Stimulated activated CD8-positive, alpha-beta memory T cell treated with anti-CD3 and anti-CD28 coated beads, Interleukin-7, amount 100 ng/mL, for 1 hour (primary cell): ENCODE measurements around the gene CMTM7.
"Not testable (repeated sequence)": the region's sequence is repeated elsewhere in the genome, so short reads cannot be mapped to it uniquely, and the experiment has no call there.

Source experiments
- DNase-seq, 2 donors: peaks; one replicate each; pipeline ENCODE4 v3.0.0-alpha.2; 2020; ENCODE audit warnings: low read depth in 2 of 2

Gene CMTM7

GRCh38 chr3:32436816-32437189 lies 45.1 kb downstream of the CMTM7 start:
- no peak for DNase-seq

DNA sequence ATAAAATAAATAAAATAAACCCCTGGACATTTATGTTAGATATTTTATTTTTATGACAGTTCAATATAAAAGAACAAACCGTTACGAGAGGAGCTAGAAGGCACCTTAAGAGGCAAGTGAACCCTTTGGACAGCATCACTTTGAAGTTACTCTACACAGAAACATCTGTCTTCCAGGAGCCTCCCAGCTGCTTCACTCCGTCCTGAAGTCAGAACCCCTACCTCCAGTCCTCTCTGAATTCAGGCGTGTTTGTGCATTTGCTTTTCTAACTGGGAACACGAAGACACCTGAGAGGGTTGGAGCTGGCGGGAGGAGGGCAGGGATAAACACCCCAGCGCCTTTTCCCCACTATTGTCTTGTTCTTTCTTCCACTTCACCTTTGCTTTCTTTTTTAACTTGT lies 46.2 kb downstream of the CMTM7 start:
- DNase-seq, result no peak

DNA sequence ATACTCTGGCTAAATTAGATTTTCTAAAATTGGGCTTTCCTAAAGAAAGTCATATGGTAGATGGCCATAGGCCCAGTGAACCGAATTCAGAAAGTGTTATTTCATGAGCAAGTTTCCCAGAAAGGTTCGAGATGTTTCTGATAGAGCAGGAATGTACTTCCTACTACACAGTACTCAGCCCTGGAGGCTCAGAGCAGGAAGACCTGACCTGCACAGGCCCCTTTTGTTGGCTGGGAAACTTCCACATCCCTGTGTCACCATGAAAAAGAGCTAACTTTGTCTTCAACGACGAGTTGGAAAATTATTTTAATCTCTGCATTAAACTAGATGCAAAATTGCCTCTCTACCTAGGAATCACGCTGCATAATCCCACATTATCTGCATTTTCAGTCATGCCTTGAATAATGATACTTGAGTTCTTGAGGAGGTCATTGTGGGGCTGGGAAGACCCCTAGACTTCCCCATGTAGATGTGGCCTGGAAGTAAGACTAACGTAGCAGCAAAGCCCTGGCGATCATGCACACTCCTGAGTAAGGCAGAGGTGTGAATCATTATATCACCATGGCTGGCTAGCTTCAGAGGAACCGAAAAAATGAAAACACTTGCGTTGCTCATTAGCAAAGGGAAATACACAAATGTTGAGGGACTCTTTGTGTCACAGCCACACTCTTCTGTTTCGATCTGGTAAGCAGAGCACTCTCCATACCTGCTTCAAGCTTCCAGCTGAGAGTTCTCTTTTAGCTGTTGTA lies 47.1 kb downstream of the CMTM7 start:
- DNase-seq, result no peak

- DNase-seq, result not testable (repeated sequence)
Observed at GRCh38 chr3:32439421-32439820, 47.8 kb downstream of the CMTM7 start.

DNA sequence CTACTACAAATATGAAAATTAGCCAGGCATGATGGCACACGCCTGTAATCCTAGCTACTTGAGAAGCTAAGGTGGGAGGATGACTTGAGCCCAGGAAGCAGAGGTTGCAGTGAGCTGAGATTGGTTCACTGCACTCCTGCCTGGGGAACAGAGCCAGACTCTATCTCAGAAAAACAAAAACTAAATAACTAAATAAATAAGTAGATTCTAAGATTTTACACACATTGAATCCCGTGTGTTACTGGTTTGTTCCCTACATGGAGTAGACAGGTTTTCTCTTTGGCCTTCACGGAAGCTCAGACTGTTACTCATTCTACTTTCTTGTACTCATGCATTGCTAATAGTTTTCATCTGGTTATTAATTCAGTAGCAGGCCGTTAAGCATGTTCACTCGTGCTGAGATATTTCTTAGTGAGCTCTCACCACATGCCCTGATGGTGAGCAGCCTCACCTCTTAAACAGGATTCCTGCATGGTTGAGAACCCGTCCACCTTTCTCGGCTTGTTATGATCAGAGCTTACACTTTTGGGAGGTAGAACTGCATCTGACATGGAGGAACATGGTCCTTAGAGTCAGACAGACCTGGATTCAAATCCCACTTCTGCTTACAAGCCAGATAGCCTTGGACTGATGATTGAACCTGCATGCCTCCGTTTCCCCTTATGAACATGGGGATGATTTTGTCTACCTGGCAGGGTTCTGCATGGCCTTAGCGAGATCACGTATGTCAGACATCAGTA lies 49.1 kb downstream of the CMTM7 start:
- no peak for DNase-seq

DNA sequence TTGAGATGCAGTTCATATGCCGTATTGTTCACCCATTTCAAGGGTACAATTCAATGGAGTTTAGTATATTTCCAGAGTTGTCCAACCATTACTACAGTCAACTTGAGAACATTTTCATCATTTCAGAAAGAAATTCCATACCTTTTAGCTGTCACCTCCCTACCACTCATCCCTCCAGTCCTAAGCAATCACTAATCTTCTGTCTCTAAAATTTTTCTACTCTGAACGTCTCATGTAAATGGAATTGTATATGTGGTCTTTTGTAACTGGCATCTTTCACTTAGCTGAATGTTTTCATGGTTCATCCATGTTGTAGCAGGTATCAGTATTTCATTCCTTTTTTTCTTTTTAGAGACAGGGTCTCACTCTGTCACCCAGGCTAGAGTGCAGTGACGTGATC lies 51.1 kb downstream of the CMTM7 start:
- DNase-seq, result no peak

- DNase-seq, result no peak
Observed at GRCh38 chr3:32443478-32443877, 51.8 kb downstream of the CMTM7 start.

GRCh38 chr3:32447865-32448400 lies 56.3 kb downstream of the CMTM7 start:
- no peak for DNase-seq

GRCh38 chr3:32448686-32449474 lies 57.2 kb downstream of the CMTM7 start:
- no peak for DNase-seq

DNA sequence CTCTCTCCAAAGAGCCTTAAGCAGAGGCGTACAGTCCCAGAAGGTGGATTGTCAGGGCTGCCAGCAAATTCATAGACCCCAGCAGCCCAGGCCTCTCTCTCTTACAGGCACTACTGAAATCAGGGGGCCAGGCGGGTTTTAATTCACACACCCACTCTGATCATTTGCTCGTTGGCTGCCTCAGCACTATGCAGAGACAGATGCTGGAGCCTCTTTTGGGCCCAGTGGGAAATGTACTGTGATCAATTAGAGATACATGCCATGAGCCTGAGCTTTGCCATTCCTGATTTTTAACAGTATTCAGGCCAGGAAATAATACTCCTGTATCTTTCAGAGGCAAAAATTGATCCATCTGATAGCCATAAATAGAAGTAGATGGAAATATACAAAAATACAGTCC lies 58.0 kb downstream of the CMTM7 start:
- DNase-seq, result no peak

GRCh38 chr3:32450426-32450825 lies 58.8 kb downstream of the CMTM7 start:
- DNase-seq, result no peak

- DNase-seq, result no peak
Observed at GRCh38 chr3:32450992-32451659, 59.5 kb downstream of the CMTM7 start.

DNA sequence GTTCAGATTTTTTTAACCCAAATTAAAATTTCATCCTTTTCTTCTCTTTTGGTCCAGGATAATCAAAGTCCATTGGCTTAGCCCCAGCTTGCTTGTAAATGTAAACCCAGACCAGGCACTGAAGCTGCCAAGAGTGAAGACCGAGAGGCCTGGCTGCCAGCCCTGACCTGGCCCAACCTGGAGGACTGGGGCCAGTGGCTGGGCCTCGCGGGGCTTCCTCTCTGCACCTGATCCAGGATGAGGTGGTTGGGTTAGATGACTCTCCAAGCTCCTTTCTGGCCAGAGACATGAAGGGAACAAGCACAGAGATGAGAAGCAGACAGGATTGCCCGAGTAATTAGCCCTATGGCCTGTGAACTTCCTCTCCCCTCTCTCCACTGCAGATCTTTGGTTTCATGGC lies 60.4 kb downstream of the CMTM7 start:
- no peak for DNase-seq

DNA sequence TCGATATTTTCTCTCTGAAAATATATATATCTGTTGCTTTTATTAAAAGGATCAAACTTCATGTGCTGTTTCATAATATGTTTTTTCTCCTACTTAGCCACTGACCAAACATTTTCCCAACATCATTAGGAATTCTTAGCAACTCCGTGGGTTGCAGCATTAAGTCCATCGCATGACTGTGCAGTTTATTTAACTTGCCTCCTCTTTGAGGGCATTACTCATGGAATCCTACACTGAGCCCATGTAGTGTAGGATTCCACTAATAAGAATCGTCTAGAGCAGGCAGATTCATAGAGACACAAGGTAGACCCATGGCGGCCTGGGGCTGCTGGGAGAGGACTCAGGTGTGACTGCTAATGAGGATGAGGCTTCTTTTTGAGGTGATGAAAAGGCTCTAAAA lies 61.7 kb downstream of the CMTM7 start:
- no peak for DNase-seq

- no peak for DNase-seq
Observed at GRCh38 chr3:32454111-32454510, 62.5 kb downstream of the CMTM7 start.

DNA sequence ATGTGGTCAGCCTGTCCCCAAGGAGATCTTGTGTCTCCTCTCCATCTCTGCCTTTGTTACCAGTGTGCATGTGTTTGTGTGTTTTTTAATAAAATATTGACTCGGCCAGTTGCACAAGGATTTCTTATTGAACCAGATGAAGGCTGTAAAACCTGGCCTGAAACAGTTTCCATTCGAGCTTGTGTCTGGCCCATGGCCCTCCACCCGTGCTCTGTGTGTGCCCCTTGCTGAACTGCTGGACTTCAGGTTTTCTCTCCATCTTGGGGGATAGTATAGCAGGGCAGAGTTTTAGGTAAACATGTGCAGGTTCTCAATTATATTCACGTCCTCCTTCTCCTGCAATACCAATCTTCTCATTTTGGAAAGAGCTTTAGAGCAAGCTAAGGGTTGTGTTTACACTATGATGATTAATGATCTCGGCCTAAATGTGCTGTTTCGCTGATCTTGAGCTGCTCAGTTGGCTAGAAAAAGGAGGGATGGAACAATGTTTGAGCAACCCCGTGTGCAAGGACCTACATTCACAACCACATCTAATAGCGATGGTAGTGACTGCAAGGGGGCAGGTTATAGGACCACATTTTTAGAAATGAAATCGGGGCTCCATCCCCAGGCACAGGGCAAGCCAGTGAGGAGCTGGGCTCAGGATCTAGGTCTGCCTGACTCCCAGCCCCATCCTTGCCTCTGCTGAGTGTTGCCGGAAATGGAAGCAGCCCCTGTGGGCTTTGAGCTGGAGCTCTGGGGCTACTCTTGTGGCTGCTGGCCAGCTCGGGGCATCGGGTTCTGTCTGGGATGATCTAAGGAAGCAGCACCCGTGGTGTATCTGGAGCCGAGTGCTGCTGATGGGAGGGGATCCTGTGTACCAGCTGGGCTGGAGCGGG lies 63.3 kb downstream of the CMTM7 start:
- DNase-seq, result no peak

DNA sequence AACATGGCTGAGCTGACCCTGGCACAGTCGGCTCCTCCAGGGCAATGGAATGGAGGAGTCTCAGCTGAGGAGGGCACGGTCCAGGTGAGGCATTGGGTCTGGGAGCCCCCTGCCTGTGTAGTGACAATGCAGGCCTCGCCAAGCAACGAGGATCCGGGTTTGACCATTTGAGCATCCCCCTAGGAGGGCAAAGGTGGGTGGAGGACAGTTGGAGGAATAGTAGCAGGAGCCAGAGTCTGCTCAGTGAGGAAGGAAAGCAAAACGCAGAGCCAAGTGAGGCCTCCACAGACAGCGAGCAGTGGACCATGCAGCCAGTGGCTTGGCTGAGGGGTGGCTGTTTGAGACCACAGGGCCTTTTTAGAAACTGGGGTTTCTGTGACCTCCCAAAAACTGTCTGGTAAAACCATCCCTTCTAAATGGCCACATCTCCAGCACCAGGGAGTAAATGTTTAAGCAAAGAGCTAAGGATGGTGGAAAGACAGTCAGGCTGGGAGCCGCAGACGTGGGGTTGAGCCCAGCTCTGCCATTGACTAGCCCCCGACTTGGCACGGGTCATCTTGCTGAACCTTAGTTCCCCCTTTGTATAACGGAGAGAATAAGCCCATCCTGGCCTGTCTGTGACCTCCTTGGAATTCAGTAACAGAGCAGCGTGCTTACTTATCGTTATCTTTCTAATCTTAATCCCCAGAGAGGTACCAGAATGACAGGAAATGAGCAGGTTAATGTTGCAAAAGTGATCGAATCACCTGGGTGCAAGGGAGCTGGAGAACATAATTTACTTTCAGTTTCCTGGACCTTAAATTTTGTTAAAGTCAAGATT lies 64.2 kb downstream of the CMTM7 start:
- DNase-seq, result no peak

DNA sequence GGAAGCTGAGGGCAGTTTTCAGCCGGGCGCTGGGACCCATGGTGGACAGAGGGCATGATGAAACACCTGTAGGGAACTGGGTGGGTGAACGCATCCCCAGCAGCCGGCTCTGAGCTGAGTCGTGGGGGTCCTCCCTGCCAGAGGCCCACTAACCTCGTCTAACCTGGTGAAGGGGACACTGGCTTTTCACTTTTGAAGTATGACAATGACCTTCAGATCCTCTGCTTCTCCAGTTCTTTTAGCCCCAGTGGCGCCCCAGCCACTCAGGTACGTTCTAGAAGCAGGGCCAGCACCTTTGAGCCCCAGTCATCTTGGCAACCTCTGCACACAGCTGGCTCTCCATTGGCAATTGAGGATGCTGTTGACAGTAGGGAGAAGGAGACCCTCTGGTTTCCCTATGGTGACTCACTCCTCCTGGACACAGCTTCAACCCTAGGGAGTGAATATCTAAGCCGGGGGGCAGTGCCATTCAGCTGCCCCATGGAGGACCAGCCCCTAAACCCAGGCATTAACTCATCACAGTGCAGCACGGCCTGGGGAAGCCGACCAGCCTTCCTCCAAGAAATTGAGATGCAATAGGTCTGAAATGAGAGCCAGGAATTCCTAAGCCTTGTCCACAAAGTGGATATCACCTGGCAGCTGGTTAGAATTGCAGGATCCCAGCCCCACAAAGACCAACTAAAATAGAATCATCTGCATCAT lies 64.9 kb downstream of the CMTM7 start:
- no peak for DNase-seq

DNA sequence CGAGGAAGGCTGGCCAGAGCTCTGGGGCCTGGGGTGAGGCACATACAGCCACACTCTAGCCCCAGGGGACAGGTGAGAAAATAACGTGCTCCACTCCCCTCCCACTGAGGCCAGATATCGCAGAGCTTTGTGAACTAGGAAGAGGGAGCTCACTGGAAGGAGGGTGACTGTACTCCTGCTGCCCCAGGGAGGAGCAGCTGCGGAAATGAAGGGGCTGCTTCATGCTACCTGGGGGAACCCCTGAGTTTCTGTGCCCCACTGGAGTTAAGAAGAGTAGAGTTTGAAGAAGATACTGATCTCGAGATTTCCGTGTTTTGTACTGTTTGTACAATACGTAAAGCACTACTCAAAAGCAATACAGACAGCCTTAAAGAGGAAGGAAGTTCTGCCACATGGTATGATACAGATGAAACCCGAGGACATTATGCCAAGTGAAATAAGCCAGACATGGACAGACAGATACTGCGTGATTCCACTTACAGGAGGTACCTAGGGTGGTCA lies 66.4 kb downstream of the CMTM7 start:
- peak in 1 of 2 donors; percentile 31 for DNase-seq
